ENCODE data around the gene STXBP6.

The STXBP6 gene

DNA sequence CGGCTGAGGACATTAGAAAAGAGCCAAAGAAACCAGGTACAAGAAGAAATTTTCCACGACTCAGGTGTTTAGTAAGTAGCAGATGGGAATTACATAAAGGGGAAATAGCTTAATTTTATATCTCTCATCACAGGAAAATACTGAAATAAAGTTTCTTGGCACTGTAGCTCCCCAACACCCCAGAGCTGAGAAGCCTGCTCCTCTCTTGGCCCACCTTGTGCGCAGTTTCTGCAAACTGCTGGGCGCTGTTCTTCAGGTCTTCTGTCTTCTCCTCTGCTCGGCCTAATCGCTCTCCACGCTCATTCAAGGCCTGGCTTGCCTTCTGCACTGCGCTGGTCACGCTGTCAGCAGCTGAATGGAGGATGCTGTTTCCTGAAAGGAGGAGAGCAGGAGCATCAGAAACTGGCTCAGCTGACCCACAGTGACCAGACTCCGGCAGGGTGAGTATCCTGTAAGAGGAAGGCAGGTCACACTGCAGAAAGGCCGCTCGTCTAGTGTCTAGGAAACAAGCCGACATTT lies 231.1 kb downstream of the STXBP6 start:
- Mint-ChIP-seq H3K4me3 (peak overlapping the region in 1 of 3 experiments; percentile 35), H3K36me3 (ENCODE audit: low read depth) (no peaks in the 10 kb centered on the region), H3K4me1 (peaks cover 34% of the 10 kb centered on the region), H3K27ac (peak overlapping the region; percentile 73 to 88 (median 81)), H3K27me3 (ENCODE audit: low read depth) (no peaks in the 10 kb centered on the region), H3K9me3 (no peaks in the 10 kb centered on the region)
- TF ChIP-seq, protein P1, sequence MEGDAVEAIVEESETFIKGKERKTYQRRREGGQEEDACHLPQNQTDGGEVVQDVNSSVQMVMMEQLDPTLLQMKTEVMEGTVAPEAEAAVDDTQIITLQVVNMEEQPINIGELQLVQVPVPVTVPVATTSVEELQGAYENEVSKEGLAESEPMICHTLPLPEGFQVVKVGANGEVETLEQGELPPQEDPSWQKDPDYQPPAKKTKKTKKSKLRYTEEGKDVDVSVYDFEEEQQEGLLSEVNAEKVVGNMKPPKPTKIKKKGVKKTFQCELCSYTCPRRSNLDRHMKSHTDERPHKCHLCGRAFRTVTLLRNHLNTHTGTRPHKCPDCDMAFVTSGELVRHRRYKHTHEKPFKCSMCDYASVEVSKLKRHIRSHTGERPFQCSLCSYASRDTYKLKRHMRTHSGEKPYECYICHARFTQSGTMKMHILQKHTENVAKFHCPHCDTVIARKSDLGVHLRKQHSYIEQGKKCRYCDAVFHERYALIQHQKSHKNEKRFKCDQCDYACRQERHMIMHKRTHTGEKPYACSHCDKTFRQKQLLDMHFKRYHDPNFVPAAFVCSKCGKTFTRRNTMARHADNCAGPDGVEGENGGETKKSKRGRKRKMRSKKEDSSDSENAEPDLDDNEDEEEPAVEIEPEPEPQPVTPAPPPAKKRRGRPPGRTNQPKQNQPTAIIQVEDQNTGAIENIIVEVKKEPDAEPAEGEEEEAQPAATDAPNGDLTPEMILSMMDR (IDR thresholded peaks at IDR 0.05; ENCODE audit: unreplicated experiment in 3 of 3), result no peak

DNA sequence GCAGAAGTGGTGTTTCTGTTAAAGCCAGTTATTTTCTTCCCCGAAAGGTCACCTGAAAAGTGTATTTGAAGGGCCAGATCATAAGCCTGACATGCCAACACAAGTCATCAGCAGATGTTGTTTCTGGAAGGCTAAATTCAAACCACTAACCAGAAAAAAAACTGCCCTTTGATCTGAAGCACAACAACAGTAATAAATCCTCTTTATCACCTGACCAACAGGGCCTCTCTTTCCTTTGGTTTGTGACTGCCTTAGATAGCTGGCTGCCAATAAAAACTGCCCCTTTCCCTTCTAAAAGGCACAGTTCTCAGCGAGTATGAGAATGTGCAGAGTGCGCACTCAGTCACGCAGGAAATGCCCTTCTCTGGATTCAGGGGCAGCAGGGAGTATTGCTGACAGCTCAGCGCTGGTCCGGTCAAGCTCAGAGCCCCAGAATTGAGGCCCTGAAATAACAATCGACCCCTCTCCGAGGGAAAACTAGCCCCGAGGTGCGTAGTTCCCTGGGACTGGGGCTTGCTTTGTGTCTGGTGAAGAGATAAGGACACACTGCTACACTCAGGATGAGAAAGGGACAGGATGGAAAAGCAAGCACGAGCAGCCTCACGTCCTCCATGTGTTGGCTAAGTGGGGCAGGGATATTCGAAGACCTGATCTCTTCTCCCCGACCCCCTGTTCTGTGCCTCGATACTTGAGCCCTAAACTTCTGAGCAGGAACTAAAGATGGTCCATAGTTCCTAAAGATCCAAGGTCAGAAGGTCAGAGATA lies 231.7 kb downstream of the STXBP6 start:
- H3K4me3 Mint-ChIP-seq, result no peak overlapping the region
- H3K27ac Mint-ChIP-seq, result peak overlapping the region; percentile 73 to 88 (median 81)
- H3K4me1 Mint-ChIP-seq, result peaks cover 34% of the 10 kb centered on the region
- TF ChIP-seq, protein P1 (IDR thresholded peaks at IDR 0.05; ENCODE audit: unreplicated experiment in 3 of 3), result peak in 1 of 3 experiments; percentile 22
- no peaks in the 10 kb centered on the region for H3K9me3 Mint-ChIP-seq
- no peaks in the 10 kb centered on the region for H3K36me3 Mint-ChIP-seq (ENCODE audit: low read depth)
- no peaks in the 10 kb centered on the region for H3K27me3 Mint-ChIP-seq (ENCODE audit: low read depth)

DNA sequence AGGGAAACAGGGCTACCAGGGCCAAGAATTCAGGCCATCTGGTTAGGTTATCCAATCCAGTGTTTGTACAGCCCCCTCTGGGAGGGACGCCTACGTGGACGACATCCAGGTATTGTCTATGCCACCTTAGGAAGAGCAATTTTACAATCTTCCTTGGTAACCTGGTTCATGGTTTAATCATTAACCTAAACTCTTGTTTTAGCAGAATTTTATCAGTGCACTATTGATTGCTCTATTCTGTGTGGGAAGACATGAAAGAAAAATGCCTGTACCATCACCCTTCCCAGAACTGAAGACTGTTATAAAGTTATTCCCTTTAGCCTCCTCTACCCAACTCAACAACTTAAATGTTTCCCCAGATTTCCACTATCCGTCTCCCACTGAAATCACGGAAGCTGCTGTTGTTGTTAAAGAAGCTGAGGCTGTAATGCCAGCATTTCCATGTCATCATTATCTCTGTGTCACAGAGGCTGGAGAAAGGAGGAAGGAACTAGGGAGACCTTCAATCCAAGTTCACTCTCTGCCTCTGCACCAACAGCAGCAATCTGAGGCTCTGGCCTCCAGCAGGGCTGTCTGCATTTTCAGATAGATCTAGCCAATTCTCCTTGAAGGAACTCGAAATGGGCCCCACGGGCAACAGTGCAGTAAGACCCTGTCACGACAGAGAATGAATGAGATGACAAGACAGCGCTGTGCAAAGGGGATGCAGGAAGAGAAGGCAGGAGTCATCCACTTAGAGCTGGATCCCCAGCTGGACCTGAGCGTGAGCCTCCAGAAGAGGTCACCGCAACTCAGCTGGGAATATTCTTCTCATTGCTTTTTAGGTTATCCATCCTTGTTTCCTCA lies 232.5 kb downstream of the STXBP6 start:
- H3K36me3 Mint-ChIP-seq (ENCODE audit: low read depth), result no peaks in the 10 kb centered on the region
- no peak overlapping the region for H3K4me3 Mint-ChIP-seq
- TF ChIP-seq, protein P1 (IDR thresholded peaks at IDR 0.05; ENCODE audit: unreplicated experiment in 3 of 3), result peak in 1 of 3 experiments; percentile 29
- H3K27me3 Mint-ChIP-seq (ENCODE audit: low read depth), result no peaks in the 10 kb centered on the region
- H3K9me3 Mint-ChIP-seq, result no peaks in the 10 kb centered on the region
- H3K4me1 Mint-ChIP-seq, result peaks cover 34% of the 10 kb centered on the region
- peak overlapping the region; percentile 73 to 88 (median 81) for H3K27ac Mint-ChIP-seq

DNA sequence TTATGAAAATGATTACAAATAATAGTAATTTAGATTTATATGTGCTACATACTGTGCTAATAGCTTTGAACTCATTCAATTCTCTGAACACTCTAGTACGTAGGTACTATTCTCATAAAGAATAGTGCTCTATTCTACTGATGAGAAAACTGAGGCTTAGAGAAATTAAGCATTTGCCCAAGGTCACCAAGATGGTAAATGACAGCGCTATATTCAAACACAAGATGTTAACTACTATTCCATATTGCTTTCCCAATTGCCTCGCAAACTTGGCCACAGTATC lies 233.1 kb downstream of the STXBP6 start:
- Mint-ChIP-seq H3K9me3 (no peaks in the 10 kb centered on the region), H3K27ac (peak overlapping the region; percentile 73 to 88 (median 81)), H3K4me1 (peaks cover 34% of the 10 kb centered on the region), H3K36me3 (ENCODE audit: low read depth) (no peaks in the 10 kb centered on the region), H3K27me3 (ENCODE audit: low read depth) (no peaks in the 10 kb centered on the region), H3K4me3 (no peak overlapping the region)
- TF ChIP-seq, protein P1 (IDR thresholded peaks at IDR 0.05; ENCODE audit: unreplicated experiment in 3 of 3), result no peak

DNA sequence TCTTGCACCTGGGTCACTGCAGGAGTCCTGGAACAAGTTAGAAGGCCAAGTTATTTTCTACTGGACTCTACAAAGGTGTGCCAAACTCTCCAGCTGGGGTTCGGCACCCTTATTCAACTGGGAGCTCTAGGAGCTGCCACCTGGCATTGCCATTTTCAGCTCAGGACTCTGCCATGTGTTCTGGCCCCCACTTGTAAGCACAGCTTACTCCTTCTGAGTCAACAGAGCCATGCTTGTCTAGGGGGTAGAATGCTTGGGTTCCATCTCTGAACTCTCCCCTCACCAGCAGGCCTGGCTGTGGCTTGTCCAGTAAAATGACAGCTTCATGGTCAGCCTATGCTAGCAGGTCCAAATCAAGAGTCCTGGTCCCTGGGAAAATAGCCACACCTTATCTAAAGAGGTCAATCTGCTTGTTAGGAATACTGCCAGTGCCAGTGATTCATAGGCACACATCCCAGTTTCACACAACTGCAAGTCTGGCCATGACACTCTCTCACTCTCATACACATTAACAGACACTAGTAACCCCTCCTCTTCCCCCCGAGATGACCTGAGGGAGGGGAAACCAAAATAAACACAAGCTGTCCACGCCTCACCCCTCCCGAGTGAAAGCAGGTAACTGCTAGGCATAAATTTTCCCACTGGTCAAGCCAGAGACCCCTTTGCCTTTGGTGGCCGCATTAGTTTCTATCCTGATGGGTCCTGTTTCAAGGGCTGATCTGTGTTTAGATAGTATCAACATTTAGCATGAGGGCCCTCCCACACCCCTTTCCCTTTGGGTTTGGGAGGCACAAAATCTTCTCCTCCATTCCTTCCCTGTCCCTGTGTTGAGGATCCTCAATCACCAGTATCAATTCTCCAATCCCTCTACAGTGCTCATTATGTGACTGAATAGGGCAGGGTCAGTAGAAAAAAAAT lies 233.7 kb downstream of the STXBP6 start:
- TF ChIP-seq, protein P1 (IDR thresholded peaks at IDR 0.05; ENCODE audit: unreplicated experiment in 3 of 3), result no peak

More for the DNA sequence above, 233.7 kb downstream of the STXBP6 start:
- H3K36me3 Mint-ChIP-seq (ENCODE audit: low read depth), result no peaks in the 10 kb centered on the region
- H3K4me1 Mint-ChIP-seq, result peaks cover 34% of the 10 kb centered on the region
- no peaks in the 10 kb centered on the region for H3K9me3 Mint-ChIP-seq
- no peaks in the 10 kb centered on the region for H3K27me3 Mint-ChIP-seq (ENCODE audit: low read depth)
- H3K4me3 Mint-ChIP-seq, result no peak overlapping the region
- H3K27ac Mint-ChIP-seq, result peak overlapping the region; percentile 68 to 87 (median 81)
